Right lobe of liver (tissue), 4 donors: ENCODE measurements around the gene SLC39A12.

ENCODE experiments used
- CTCF ChIP-seq, 4 donors: fragments of 200-600 bp in 3 of 4; fragments of 450-650 bp in 1 of 4; IDR thresholded peaks; one replicate each; pipeline versions ENCODE4 v1.5.1 to v1.8.0; 2016 to 2022; ENCODE audit warnings: antibody characterized with exemption in 4 of 4, mild to moderate bottlenecking in 2 of 4
- POLR2A ChIP-seq: fragments of 450-650 bp; IDR thresholded peaks from one replicate; pipeline ENCODE4 v1.6.1; 2017; ENCODE audit warnings: antibody characterized with exemption, mild to moderate bottlenecking
- donor health status: DM: no; HTN: no; CAD: no.
- donor health status: DM: no; HTN: no; CAD: no.
- donor health status: DM: no; HTN: yes; CAD: no.

GRCh38 chr10:17963431-17963830 lies 11.7 kb downstream of the SLC39A12 start:
- TF ChIP-seq CTCF (IDR thresholded peaks at IDR 0.05) (no peak), POLR2A (no peak)
